Omental fat pad (tissue), 4 donors: ENCODE results near the gene ABCA9. TPM values are rescaled to one million over a fixed set of nuclear protein-coding genes. Genes with fewer than 3 reads are reported as not detected.
"Not testable (repeated sequence)": the region's sequence is repeated elsewhere in the genome, so short reads cannot be mapped to it uniquely, and the experiment has no call there.

Experiments used
- ATAC-seq: fragments of 150-250 bp; one replicate; pipeline ENCODE4 v1.9.1; 2016; ENCODE audit warnings: mild to moderate bottlenecking, moderate library complexity; ENCODE audit not compliant: low FRiP score
- DNase-seq: peaks from one replicate; pipeline ENCODE4 v3.0.0-alpha.2; 2019; ENCODE audit warnings: low spot score
- CTCF ChIP-seq, 3 donors: fragments of 450-650 bp; IDR thresholded peaks; one replicate each; pipeline ENCODE4 v1.5.1; 2016 to 2017; ENCODE audit warnings: antibody characterized with exemption in 3 of 3, mild to moderate bottlenecking in 3 of 3, moderate library complexity in 2 of 3
- total RNA-seq, 4 donors: library from RNA; depleted of rRNA; stranded (reverse); fragments of >200 nt; gene quantifications; one replicate each; pipeline ENCODE4 v1.1.0, GENCODE V29; 2016

The ABCA9 gene
- total RNA-seq, 4 donors from 2014 or later, result 19.2 to 216 (median 85.8) TPM

DNA sequence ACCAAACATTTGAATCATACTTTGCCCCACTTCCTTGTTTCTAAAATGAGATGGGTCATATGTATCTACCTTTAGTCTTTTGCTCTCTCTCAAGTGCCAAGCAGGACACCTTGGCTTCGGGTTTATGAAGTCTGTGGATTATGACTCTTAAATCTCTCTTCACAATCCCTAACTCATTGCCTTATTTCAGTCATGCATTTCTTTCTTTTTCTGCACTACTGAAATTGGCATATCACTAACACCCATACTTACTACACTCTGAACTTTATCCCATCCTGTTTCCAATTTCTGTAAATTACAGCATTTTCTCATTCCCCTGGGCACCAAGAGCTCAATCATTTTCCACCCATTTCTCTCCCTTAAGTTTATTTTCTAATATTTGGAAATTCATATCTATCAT is 42.0 kb downstream of the ABCA9 start:
- ATAC-seq (no peak), DNase-seq (no peak)
- no peak for TF ChIP-seq CTCF (IDR thresholded peaks at IDR 0.05)

DNA sequence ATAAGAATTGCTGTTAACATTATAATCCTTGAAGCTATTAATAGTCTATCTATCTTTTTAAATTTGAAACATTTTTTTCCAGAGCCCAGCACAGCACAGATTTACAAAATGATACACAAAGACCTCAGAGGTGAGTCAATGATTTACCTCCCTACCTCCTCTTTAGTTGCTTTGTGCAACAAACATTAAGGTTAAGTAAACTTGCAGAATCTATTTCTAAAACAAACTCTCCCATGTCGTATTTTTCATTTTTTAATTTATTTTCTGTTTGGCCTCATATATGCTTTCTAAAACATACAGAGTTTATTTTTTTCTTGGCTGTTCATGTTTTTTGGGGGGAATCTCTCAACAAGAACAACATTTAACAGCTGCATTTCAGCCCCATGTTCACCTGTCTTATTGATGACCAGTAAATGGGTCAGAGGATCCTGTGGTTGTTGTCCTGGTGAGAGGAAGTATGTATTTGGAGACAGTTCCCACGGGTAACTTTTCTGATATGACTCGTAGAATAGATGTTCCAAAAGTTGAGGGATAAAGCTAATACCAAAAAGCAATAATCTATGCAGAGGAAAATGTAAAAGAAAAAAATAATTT is 42.6 kb downstream of the ABCA9 start:
- ATAC-seq (no peak), DNase-seq (no peak)
- TF ChIP-seq CTCF (IDR thresholded peaks at IDR 0.05), result no peak

- TF ChIP-seq CTCF (IDR thresholded peaks at IDR 0.05), result no peak
- DNase-seq (no peak), ATAC-seq (no peak)
Observed at GRCh38 chr17:69015631-69016030, 45.1 kb downstream of the ABCA9 start.

DNA sequence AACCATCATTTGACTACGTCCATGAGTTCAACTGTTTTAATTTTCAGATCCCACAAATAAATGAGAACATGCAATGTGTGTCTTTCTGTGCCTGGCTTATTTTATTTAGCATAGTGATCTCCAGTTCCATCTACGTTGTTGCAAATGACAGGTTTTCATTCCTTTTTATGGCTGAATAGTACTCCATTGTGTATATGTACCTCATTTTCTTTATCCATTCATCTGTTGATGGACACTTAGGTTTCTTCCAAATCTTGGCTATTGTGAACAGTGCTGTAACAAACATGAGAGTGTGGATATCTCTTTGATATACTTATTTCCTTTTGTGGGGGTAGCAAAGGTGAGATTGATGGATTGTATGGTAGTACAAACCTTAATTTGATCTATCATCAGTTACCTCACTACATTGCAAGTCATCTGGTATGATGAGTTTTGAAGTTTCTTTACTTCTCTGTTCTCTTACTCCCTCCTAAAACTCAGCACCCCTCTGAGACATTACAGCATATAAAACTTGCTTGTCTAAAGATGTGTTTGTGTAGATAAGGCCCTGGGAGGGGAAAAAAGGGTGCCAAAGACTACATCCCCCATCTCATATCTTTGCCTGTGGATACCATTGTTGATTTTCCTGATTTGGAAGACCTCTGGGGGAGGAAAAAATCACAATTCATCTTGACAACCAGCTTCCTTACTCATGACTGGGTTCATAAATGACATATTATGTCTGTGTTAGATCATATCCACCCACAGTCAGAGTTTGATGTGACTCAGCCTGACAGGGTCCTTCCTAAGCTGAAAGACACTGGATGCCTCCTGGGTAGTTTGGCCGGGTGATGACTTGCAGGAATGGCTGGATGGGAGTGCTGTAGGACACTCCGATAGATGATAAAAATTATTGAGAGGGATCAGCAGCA is 47.6 kb downstream of the ABCA9 start:
- no peak for TF ChIP-seq CTCF (IDR thresholded peaks at IDR 0.05)
- ATAC-seq, result no peak
- DNase-seq, result no peak

DNA sequence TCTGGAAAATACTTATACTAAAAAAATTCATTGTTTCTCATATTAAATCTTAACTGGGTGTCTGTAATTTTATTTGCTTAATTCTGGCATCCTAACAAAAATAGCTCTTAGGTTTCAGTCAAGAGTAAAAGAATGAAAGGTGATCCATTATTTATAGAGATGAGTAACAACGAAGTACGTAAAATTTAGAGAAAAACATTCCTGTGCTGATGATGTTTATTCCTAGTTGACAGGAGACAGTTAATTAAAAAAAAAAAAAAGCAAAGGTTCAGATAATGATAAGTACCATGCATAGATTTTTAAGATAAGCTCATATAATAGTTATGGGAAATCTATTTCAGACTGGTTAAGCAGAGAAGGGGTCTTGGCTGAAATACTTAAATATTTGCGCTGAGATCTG is 50.8 kb downstream of the ABCA9 start:
- DNase-seq, result no peak
- no peak for TF ChIP-seq CTCF (IDR thresholded peaks at IDR 0.05)
- no peak for ATAC-seq

- not testable (repeated sequence) for ATAC-seq, DNase-seq
Observed at GRCh38 chr17:69004759-69005158, 56.0 kb downstream of the ABCA9 start.

GRCh38 chr17:68999743-69000142 is 61.0 kb downstream of the ABCA9 start:
- DNase-seq, ATAC-seq: not testable (repeated sequence)

GRCh38 chr17:68993112-68993511 is 67.6 kb downstream of the ABCA9 start:
- no peak for TF ChIP-seq CTCF (IDR thresholded peaks at IDR 0.05)
- no peak for DNase-seq
- ATAC-seq, result no peak
